Measurements from ENCODE around the gene GLDC.

DNA sequence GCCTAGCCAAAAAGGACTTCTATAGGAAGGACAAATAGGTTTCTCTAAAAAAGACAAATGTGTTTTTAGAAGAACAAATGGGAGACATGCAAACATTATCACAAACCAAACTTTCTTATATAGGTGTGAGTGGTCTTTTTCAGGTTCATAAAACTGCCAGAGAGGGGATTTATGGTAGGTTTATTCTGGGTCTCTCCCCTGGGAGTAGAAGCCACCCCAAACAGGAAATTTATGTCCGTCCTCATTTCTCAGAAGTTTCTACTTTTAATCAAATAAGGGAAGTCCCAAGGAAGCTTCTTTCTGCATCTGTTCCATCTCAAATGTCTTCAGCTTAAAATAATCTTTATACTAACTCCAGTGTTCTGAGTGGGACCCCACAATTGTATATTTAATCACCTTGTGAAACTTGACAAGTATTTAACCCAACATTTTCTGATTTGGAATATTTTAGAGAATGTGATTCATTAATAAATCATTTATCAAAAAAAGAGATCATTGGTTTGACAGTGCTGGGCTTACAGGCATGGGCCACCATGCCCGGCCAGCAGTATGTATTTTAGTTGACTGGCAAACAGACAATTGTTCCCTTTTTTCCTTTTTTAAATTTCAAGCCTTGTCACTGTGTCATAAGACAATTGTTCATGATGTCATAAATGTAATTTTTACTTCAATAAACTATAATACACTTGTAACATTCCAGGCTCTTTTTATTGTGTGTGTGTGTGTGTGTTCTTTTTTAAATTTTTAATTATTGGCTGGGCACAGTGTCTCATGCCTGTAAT is 44.6 kb upstream of the GLDC start:
- TF ChIP-seq, protein P1, sequence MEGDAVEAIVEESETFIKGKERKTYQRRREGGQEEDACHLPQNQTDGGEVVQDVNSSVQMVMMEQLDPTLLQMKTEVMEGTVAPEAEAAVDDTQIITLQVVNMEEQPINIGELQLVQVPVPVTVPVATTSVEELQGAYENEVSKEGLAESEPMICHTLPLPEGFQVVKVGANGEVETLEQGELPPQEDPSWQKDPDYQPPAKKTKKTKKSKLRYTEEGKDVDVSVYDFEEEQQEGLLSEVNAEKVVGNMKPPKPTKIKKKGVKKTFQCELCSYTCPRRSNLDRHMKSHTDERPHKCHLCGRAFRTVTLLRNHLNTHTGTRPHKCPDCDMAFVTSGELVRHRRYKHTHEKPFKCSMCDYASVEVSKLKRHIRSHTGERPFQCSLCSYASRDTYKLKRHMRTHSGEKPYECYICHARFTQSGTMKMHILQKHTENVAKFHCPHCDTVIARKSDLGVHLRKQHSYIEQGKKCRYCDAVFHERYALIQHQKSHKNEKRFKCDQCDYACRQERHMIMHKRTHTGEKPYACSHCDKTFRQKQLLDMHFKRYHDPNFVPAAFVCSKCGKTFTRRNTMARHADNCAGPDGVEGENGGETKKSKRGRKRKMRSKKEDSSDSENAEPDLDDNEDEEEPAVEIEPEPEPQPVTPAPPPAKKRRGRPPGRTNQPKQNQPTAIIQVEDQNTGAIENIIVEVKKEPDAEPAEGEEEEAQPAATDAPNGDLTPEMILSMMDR (IDR thresholded peaks at IDR 0.05): no peak
- no peak for TF ChIP-seq POLR2A (IDR thresholded peaks at IDR 0.05)
- no peak for TF ChIP-seq EP300 (IDR thresholded peaks at IDR 0.05)

Data from upper lobe of left lung (tissue), 4 donors.